H9 (cell line): ENCODE results near the gene GSTP1. TPM values are rescaled to one million over a fixed set of nuclear protein-coding genes. Genes with fewer than 3 reads are reported as not detected.

ENCODE experiments used
- DNase-seq: peaks from one replicate; pipeline ENCODE4 v3.0.0-alpha.2; 2017
- H2AFZ ChIP-seq: one replicate; pipeline ENCODE4 v1.6.1; 2013; ENCODE audit warnings: mild to moderate bottlenecking, low read length, control low read depth, moderate library complexity
- H2AK5ac ChIP-seq: 2 replicates; pipeline ENCODE4 v1.6.1; 2013; ENCODE audit warnings: low read length, control low read depth, mixed read lengths; ENCODE audit not compliant: insufficient read length
- H2BK120ac ChIP-seq: one replicate; pipeline ENCODE4 v1.6.1; 2013; ENCODE audit warnings: low read depth, mild to moderate bottlenecking, low read length, control low read depth, inconsistent platforms; ENCODE audit not compliant: poor library complexity, severe bottlenecking
- H2BK12ac ChIP-seq: 2 replicates; pipeline ENCODE4 v1.6.1; 2013; ENCODE audit warnings: low read length, control low read depth, mixed read lengths, low read depth; ENCODE audit not compliant: insufficient read length
- H2BK15ac ChIP-seq: 2 replicates; pipeline ENCODE4 v1.6.1; 2013; ENCODE audit warnings: low read depth, low read length, control low read depth
- H2BK20ac ChIP-seq: one replicate; pipeline ENCODE4 v1.6.1; 2013; ENCODE audit warnings: low read depth, mild to moderate bottlenecking, low read length, control low read depth, inconsistent platforms; ENCODE audit not compliant: poor library complexity, severe bottlenecking
- H2BK5ac ChIP-seq: 2 replicates; pipeline ENCODE4 v1.6.1; 2013; ENCODE audit warnings: low read length, control low read depth, mixed read lengths; ENCODE audit not compliant: insufficient read length
- H3K14ac ChIP-seq: 2 replicates; pipeline ENCODE4 v1.6.1; 2013; ENCODE audit warnings: low read length, control low read depth; ENCODE audit not compliant: insufficient read depth
- H3K18ac ChIP-seq: 2 replicates; pipeline ENCODE4 v1.6.1; 2013; ENCODE audit warnings: low read depth, mild to moderate bottlenecking, mixed read lengths, low read length, control low read depth; ENCODE audit not compliant: insufficient read length
- H3K23ac ChIP-seq: 2 replicates; pipeline ENCODE4 v1.6.1; 2013; ENCODE audit warnings: low read length, control low read depth, mixed read lengths, low read depth; ENCODE audit not compliant: insufficient read length
- H3K23me2 ChIP-seq: 2 replicates; pipeline ENCODE4 v1.6.1; 2013; ENCODE audit warnings: low read depth, mild to moderate bottlenecking, mixed read lengths, low read length, control low read depth; ENCODE audit not compliant: insufficient read length, poor library complexity, severe bottlenecking
- H3K27ac ChIP-seq: 2 replicates; pipeline ENCODE4 v1.5.1; 2013; ENCODE audit warnings: low read length, control low read depth, mixed read lengths, low read depth; ENCODE audit not compliant: insufficient read length
- H3K27me3 ChIP-seq: 2 replicates; pipeline ENCODE4 v1.6.1; 2013; ENCODE audit warnings: low read length, control low read depth, inconsistent platforms; ENCODE audit not compliant: insufficient read depth
- H3K4ac ChIP-seq: 2 replicates; pipeline ENCODE4 v1.6.1; 2013; ENCODE audit warnings: low read depth, mild to moderate bottlenecking, control low read depth, inconsistent platforms, low read length, moderate library complexity
- H3K4me1 ChIP-seq: 2 replicates; pipeline ENCODE4 v1.6.1; 2013; ENCODE audit warnings: low read length, control low read depth, inconsistent platforms; ENCODE audit not compliant: insufficient read depth
- H3K4me2 ChIP-seq: 2 replicates; pipeline ENCODE4 v1.6.1; 2013; ENCODE audit warnings: low read length, control low read depth, mixed read lengths; ENCODE audit not compliant: insufficient read length, insufficient read depth
- H3K56ac ChIP-seq: 2 replicates; pipeline ENCODE4 v1.6.1; 2013; ENCODE audit warnings: low read depth, mild to moderate bottlenecking, mixed read lengths, low read length, control low read depth; ENCODE audit not compliant: insufficient read length
- H3K79me1 ChIP-seq: 2 replicates; pipeline ENCODE4 v1.6.1; 2013; ENCODE audit warnings: low read depth, mild to moderate bottlenecking, moderate library complexity, low read length, control low read depth, inconsistent platforms; ENCODE audit not compliant: insufficient read depth, poor library complexity, severe bottlenecking
- H3K79me2 ChIP-seq: 2 replicates; pipeline ENCODE4 v1.6.1; 2013; ENCODE audit warnings: low read length, control low read depth, inconsistent platforms; ENCODE audit not compliant: insufficient read depth
- H3K9ac ChIP-seq: 2 replicates; pipeline ENCODE4 v1.6.1; 2013; ENCODE audit warnings: low read length, control low read depth, mixed read lengths; ENCODE audit not compliant: insufficient read length; ENCODE audit errors: extremely low read depth
- H3K9me3 ChIP-seq: one replicate; pipeline ENCODE4 v1.6.1; 2013; ENCODE audit warnings: low read depth, low read length, inconsistent platforms; ENCODE audit not compliant: control insufficient read depth
- H3T11ph ChIP-seq: one replicate; pipeline ENCODE4 v1.6.1; 2013; ENCODE audit warnings: mild to moderate bottlenecking, low read length, control low read depth, inconsistent platforms
- H4K20me1 ChIP-seq: one replicate; pipeline ENCODE4 v1.6.1; 2013; ENCODE audit not compliant: control insufficient read depth, insufficient read length, insufficient read depth
- H4K5ac ChIP-seq: 2 replicates; pipeline ENCODE4 v1.6.1; 2013; ENCODE audit warnings: low read depth, mild to moderate bottlenecking, mixed read lengths, low read length, control low read depth; ENCODE audit not compliant: insufficient read length
- H4K8ac ChIP-seq: replicated peaks from 2 replicates; pipeline ENCODE4 v1.6.1; 2013; ENCODE audit warnings: low read length, control low read depth, mixed read lengths, low read depth; ENCODE audit not compliant: insufficient read length
- H4K91ac ChIP-seq: 2 replicates; pipeline ENCODE4 v1.6.1; 2013; ENCODE audit warnings: low read depth, mild to moderate bottlenecking, moderate library complexity, mixed read lengths, low read length, control low read depth; ENCODE audit not compliant: insufficient read length
- H3K27ac Mint-ChIP-seq, 3 experiments: 2 replicates in 2 of 3; 3 replicates in 1 of 3; pipeline ENCODE4 v1.8.0; 2020 to 2021; ENCODE audit warnings: mixed read lengths in 3 of 3, mild to moderate bottlenecking in 1 of 3, moderate library complexity in 1 of 3
- H3K27me3 Mint-ChIP-seq: 2 replicates; pipeline ENCODE4 v1.8.0; 2021; ENCODE audit warnings: low read depth, mild to moderate bottlenecking, moderate library complexity, mixed read lengths
- H3K36me3 Mint-ChIP-seq, 3 experiments: 2 replicates in 2 of 3; 3 replicates in 1 of 3; pipeline ENCODE4 v1.8.0; 2020 to 2021; ENCODE audit warnings: low read depth in 3 of 3, mixed read lengths in 3 of 3; ENCODE audit not compliant: insufficient read depth in 1 of 3
- H3K4me1 Mint-ChIP-seq, 2 experiments: 2 replicates each; pipeline ENCODE4 v1.8.0; 2020; ENCODE audit warnings: mixed read lengths in 2 of 2
- H3K4me3 Mint-ChIP-seq, 2 experiments: 2 replicates in 1 of 2; 3 replicates in 1 of 2; pipeline ENCODE4 v1.8.0; 2020 to 2021; ENCODE audit warnings: mild to moderate bottlenecking in 2 of 2, mixed read lengths in 2 of 2, moderate library complexity in 1 of 2
- H3K9me3 Mint-ChIP-seq, 2 experiments: 2 replicates in 1 of 2; 3 replicates in 1 of 2; pipeline ENCODE4 v1.8.0; 2020; ENCODE audit warnings: mild to moderate bottlenecking in 2 of 2, mixed read lengths in 2 of 2, moderate library complexity in 1 of 2
- WGBS: extraction: QIAGEN DNeasy Blood & Tissue Kit; methylation state at CpG from one replicate; pipeline ENCODE4 v1.1.7; 2013; ENCODE audit warnings: missing lambda C conversion rate, low lambda C conversion rate, mixed read lengths; ENCODE audit not compliant: insufficient read length; ENCODE audit errors: extremely low coverage; 5-methylcytosine and 5-hydroxymethylcytosine counted together
- total RNA-seq: library from RNA; stranded (reverse); gene quantifications from 2 replicates; pipeline ENCODE4 v1.2.1, GENCODE V29; 2021
- TF ChIP-seq, protein P1 (sequence below): fragments of 200-600 bp; sonication (generic); conservative IDR thresholded peaks from 3 replicates; pipeline ENCODE4 v1.8.0; 2021; ENCODE audit warnings: antibody characterized with exemption, mild to moderate bottlenecking

GSTP1 gene
- total RNA-seq, 1 experiment from 2014 or later = 1,469 TPM

DNA sequence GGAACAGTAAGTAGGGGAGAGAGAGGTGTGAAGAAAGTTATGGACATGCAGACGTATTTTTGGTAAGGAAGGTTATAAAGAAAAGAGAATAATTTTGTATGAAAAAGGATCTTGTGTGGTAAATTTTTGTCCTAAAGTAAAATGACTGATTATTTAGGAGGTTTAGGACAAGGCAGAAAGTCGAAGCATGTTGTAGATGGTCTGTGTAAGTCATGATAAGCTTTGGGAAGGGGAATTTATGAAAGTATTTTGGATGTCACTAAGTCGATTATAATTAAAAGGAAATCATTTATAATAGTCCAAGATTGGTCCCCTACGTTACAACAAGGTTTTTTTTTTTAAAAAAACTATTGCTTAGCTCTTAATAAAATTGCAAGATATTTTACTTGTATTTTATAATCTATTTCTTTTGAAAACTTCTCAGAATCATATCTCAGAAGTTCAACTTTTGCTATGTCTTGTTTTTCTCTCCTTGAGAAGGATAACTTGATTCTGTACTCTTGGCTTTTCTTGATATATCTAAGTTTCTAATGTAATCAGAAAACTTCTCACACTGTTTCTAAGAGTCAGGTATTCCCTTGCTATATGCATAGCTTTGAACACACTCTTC, 49.4 kb upstream of the GSTP1 start:
- Histone ChIP-seq H3K9me3 (peaks cover 13% of the 10 kb centered on the region), H3K23ac (no peak overlapping the region), H4K91ac (no peak overlapping the region), H2BK15ac (no peak overlapping the region), H2AK5ac (no peak overlapping the region), H3K18ac (no peak overlapping the region), H3K56ac (no peak overlapping the region), H3T11ph (no peak overlapping the region), H3K23me2 (no peaks in the 10 kb centered on the region), H3K27ac (no peak overlapping the region), H3K14ac (no peak overlapping the region), H2BK12ac (no peak overlapping the region), H4K20me1 (no peaks in the 10 kb centered on the region), H3K79me1 (no peaks in the 10 kb centered on the region), H2BK120ac (no peak overlapping the region), H3K4me2 (no peak overlapping the region), H2AFZ (no peak overlapping the region), H4K5ac (no peak overlapping the region), H3K79me2 (no peaks in the 10 kb centered on the region), H3K4ac (no peak overlapping the region), H2BK5ac (no peak overlapping the region), H4K8ac (no peak overlapping the region), H2BK20ac (no peak overlapping the region), H3K9ac (no peak overlapping the region), H3K27me3 (no peaks in the 10 kb centered on the region), H3K4me1 (no peaks in the 10 kb centered on the region)
- Mint-ChIP-seq H3K4me3 (no peak overlapping the region), H3K27ac (no peak overlapping the region), H3K36me3 (peaks cover 4 to 8% (median 4%) of the 10 kb centered on the region in 3 experiments; a peak in 5 of 7 replicates), H3K4me1 (0 out of 4 replicates have a peak, but pooled peaks cover 0 to 8% of the 10 kb centered on the region in 2 experiments), H3K9me3 (peaks cover 40 to 45% of the 10 kb centered on the region in 2 experiments), H3K27me3 (peaks cover 21% of the 10 kb centered on the region)
- TF ChIP-seq, protein P1, sequence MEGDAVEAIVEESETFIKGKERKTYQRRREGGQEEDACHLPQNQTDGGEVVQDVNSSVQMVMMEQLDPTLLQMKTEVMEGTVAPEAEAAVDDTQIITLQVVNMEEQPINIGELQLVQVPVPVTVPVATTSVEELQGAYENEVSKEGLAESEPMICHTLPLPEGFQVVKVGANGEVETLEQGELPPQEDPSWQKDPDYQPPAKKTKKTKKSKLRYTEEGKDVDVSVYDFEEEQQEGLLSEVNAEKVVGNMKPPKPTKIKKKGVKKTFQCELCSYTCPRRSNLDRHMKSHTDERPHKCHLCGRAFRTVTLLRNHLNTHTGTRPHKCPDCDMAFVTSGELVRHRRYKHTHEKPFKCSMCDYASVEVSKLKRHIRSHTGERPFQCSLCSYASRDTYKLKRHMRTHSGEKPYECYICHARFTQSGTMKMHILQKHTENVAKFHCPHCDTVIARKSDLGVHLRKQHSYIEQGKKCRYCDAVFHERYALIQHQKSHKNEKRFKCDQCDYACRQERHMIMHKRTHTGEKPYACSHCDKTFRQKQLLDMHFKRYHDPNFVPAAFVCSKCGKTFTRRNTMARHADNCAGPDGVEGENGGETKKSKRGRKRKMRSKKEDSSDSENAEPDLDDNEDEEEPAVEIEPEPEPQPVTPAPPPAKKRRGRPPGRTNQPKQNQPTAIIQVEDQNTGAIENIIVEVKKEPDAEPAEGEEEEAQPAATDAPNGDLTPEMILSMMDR = no peak
- 100% methylated on average over 1 of the region's 4 CpGs for WGBS
- DNase-seq = no peak
